Kidney epithelial cell (primary cell): ENCODE results near the gene TTC6. TPM values are rescaled to one million over a fixed set of nuclear protein-coding genes. Genes with fewer than 3 reads are reported as not detected.

Source experiments
- DNase-seq: peaks from one replicate; pipeline ENCODE4 v3.0.0-alpha.2; 2010; ENCODE audit warnings: low read depth
- H3K27me3 ChIP-seq: 2 replicates; pipeline ENCODE4 v1.6.0; 2011; ENCODE audit warnings: low read length; ENCODE audit not compliant: control insufficient read depth, insufficient read depth
- H3K36me3 ChIP-seq: 2 replicates; pipeline ENCODE4 v1.5.1; 2011; ENCODE audit warnings: low read length; ENCODE audit not compliant: control insufficient read depth, insufficient read depth
- H3K4me3 ChIP-seq: 2 replicates; pipeline ENCODE4 v1.5.1; 2011; ENCODE audit warnings: low read depth, mild to moderate bottlenecking, control low read depth, low read length
- total RNA-seq: library from RNA; depleted of rRNA; stranded (reverse); fragments of >200 nt; gene quantifications from 2 replicates; pipeline ENCODE4 v1.2.3, GENCODE V29; 2015
- TF ChIP-seq, protein P1 (sequence below): IDR thresholded peaks from 2 replicates; pipeline ENCODE4 v1.5.1; 2011; ENCODE audit warnings: mild to moderate bottlenecking, moderate library complexity, low read length, control low read depth, inconsistent platforms; ENCODE audit not compliant: insufficient read depth, poor library complexity, severe bottlenecking

TTC6 gene
- total RNA-seq, 1 donor from 2014 or later: 0.13 TPM

DNA sequence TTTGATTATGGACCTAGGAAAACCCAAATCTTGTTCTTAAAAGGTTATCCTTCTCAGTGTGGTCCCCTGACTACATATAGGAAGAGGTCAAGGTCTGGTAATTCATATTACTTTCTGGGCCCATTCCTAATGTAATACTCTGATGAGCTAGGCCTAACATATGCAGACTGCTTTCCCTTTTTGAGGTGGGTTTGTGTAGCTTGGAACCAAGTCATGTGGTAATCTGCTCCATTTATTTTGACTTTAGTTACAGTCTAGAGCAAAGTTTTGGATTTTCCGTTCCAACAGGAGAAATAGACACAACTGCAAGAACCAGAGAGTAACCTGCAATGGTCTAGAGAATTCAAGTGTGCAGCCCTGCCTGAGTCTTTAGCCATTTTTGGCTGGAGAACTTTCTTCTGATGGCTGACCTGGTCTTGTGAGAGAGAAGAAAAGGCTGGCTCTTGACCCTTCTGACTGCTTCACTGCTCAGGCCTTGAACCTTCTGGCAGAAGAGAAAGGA lies 22.5 kb downstream of the TTC6 start:
- Histone ChIP-seq H3K36me3 (no peaks in the 10 kb centered on the region), H3K4me3 (no peak overlapping the region), H3K27me3 (peaks cover 6% of the 10 kb centered on the region)
- DNase-seq: no peak
- TF ChIP-seq, protein P1, sequence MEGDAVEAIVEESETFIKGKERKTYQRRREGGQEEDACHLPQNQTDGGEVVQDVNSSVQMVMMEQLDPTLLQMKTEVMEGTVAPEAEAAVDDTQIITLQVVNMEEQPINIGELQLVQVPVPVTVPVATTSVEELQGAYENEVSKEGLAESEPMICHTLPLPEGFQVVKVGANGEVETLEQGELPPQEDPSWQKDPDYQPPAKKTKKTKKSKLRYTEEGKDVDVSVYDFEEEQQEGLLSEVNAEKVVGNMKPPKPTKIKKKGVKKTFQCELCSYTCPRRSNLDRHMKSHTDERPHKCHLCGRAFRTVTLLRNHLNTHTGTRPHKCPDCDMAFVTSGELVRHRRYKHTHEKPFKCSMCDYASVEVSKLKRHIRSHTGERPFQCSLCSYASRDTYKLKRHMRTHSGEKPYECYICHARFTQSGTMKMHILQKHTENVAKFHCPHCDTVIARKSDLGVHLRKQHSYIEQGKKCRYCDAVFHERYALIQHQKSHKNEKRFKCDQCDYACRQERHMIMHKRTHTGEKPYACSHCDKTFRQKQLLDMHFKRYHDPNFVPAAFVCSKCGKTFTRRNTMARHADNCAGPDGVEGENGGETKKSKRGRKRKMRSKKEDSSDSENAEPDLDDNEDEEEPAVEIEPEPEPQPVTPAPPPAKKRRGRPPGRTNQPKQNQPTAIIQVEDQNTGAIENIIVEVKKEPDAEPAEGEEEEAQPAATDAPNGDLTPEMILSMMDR: no peak

DNA sequence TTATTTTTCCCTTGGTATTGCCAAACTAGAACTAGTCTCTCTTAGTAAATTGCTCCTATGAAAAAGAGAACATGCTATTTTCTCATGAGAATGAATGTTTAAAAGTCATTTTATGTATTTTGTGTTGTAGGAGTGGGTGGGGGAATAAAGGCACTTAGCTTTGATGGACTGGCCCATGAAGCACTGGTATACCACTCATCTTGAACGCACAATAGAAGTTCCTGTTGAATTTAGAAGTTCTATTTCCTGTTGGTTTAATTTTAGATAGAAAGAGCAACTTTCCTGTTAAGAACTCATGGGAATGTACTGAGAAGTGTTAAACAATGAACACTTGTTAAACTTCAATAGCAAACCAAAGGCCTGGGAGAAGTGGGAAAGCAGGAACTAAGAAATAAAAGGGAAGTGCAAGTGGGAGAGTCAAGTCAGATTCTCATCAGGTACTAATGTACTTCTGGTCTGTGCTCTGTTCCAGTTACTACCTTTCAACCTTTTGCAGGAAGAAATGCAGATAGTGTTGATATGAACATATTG lies 23.1 kb downstream of the TTC6 start:
- no peak for DNase-seq
- H3K27me3 ChIP-seq: peaks cover 6% of the 10 kb centered on the region
- TF ChIP-seq, protein P1: no peak
- no peaks in the 10 kb centered on the region for H3K36me3 ChIP-seq
- H3K4me3 ChIP-seq: no peak overlapping the region

DNA sequence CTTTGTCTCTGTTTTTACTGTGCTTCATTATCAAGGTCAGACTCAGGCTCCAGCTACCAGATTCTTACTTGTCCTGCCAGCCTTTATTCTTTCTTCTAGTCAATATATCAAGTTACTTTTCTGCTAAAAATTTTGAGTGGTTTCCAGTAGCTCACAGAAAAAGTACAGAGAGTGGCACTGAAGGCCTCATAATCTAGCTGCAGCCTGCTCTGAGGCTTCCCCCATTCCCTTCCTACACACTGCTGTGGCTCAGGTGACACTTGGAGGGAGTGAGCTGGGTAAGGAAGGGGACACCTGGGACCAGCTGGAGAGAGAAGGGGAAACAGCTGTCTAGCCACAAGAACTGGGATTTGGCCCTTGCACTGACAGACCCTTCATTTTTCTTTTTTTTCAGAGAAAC lies 25.4 kb downstream of the TTC6 start:
- TF ChIP-seq, protein P1: no peak
- Histone ChIP-seq H3K36me3 (no peaks in the 10 kb centered on the region), H3K27me3 (peaks cover 6% of the 10 kb centered on the region), H3K4me3 (no peak overlapping the region)
- no peak for DNase-seq

DNA sequence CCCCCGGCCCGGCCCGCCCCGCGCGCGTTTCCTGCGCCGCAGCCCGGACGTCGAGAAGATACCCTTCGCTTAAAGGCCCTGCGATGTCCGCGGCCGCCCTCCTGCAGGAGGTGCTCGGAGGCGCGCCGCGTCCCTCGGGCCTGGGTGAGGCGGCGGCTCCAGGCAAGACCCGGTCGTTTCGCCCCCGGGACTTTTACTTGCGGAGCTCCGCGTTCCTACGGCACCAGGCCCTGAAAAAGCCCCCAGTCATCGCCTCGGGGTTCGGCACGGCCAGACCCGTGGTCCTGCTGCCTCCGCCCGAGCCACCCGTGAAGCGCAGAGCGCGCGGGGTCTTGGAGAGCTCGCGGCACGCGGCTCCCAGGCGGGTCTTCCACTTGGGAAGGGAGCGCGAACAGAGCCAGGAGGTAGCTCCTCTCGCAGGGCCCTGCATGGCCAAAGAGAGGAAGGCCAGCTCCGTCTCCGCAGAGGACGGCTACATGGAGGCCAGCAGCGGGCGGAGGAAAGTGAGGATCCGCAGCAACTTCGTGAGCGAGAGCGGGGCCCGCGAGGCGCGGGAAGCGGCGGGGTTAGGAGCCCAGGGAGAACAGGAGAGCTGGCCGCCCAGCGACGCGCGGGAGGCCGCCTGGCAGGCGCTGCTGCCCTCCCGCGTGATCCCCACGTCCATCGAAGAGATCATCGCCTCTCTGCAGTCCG lies 26.9 kb downstream of the TTC6 start:
- no peak for DNase-seq
- Histone ChIP-seq H3K4me3 (peak overlapping the region; percentile 24), H3K36me3 (no peaks in the 10 kb centered on the region), H3K27me3 (peaks cover 6% of the 10 kb centered on the region)
- TF ChIP-seq, protein P1: peak; percentile 4

DNA sequence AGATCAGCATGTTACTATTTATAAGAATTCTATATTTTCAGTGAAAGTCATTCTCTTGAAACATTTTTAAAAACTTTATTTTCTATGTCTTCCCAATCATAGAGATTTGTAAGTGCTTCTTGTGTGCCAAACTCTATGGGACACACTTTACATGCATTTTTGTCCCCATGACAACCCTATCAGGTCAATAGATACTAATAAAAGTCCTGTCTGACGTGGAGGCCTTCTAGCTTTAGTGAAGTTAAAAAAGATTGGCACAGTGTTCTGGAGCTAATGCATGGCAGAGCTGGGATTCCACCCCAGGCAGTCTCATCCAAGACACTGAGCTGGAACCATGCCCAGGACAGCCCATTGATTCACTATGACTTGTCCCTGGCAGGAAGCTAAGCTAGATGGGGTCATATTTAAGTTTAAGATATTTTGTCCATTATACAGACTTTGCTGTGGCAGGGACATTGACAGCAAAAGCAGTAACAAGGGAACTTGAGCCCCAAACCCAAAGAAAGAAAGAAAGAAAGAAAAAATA lies 28.1 kb downstream of the TTC6 start:
- DNase-seq: peak; percentile 39
- peaks cover 6% of the 10 kb centered on the region for H3K27me3 ChIP-seq
- H3K4me3 ChIP-seq: no peak overlapping the region
- TF ChIP-seq, protein P1: no peak
- no peaks in the 10 kb centered on the region for H3K36me3 ChIP-seq
